HG02588 (cell line): ENCODE results near the gene INO80D.
"Not testable (repeated sequence)": the region's sequence is repeated elsewhere in the genome, so short reads cannot be mapped to it uniquely, and the experiment has no call there.

Experiments used
- ATAC-seq: cut with Tn5 transposase; IDR thresholded peaks from one replicate; pipeline ENCODE4 v1.9.1; 2021; ENCODE audit warnings: mild to moderate bottlenecking, moderate library complexity; ENCODE audit not compliant: unreplicated experiment

The INO80D gene

DNA sequence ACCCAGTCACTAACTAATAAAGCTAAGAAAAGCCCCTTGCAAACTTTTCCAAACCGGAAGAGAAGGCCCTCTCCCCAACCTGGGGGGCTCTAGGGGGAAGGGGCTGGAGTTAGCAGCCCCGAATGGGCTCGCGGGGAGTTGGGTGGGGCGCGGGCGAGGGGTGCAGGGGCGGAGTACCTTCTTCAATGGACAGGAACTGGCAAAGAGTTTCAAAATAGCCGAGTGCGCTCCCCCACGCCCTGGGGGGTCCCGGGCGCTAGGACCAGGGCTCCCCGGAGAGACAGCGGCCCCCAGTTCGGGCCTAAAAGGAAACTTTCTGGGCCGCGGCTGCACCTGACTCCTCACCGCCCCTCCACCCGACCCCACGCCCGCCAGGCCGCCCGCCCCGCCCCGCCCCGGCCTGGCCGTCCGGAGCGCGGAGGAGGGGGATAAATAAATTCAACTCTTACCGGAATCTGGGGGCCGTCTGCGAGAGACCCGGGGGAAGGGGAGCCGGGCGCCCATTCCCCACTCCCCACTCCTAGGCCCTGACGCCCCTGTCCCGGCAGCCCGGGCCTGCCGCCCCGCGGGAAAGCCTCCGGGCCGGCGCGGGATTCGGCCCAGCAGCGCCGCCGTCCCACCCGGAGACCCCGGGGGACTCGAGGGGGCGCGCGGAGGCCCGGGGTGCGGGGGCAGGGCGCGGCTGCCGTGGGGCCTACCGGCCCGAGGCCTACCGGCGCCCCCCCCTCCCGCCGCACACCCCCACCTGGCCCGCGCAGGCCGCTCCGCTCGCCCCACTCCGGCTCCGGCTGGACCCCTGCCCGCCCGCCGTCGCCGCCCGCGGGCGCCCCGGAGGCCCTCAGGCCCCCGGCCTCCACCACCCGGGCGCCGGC is 868 bp downstream of the INO80D start:
- ATAC-seq = peak; percentile 29

DNA sequence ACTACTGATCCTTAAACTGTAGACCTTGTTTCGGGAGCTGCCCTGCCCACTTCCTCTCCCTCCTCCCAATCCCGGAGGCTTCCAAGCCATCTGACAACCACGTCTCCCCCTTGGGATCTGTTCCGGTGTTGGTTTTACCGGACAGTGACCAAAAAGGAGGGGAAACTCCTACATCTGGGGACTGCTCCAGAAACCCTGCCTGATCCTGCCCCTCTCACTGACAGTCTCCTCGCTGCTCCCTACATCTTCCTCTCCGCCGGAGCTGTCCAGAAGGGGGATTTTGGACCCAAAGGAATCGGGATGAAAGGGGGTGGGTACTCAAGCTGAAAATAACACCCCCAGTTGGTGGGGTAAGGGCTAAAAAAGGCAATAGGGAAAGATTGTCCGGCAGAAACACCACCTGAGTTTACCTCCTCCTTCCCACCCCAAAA is 1.5 kb downstream of the INO80D start:
- no peak for ATAC-seq

DNA sequence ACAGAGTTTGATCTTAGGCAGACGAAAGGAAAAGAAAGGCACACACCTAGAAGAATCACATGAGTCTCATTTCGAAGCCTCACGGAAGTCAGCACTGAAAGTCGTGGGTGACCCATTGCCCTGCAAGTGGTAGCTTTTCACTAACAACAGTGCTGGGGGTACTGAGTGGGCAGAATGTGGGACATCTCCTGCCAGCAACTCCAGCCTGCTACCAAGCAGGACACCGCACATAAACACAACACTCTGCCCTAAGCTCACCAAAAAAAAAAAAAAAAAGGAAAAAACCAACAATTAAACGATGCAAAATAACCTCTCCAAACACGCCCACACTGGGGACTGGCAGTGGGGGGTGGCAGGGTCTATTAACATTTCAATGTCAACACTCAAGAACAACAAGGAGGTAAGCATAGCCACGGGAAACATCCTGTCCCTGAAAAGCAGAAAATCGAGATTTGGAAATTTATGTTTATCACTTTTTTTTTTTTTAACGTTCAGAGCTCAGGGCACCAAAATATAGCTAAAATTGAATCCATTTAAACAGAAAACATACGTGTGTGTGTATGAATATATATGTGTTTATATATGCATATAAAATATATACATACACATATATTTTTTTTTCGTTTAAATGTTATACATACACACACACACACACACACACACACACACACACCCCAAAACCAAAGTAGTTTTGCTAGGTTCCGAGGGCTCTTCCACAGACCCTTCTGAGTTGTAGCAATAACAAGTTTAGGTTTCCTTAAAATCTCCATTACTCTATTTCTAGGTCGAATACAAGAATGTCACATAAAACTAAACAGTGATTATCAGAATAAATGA is 2.2 kb downstream of the INO80D start:
- peak; percentile 20 for ATAC-seq

DNA sequence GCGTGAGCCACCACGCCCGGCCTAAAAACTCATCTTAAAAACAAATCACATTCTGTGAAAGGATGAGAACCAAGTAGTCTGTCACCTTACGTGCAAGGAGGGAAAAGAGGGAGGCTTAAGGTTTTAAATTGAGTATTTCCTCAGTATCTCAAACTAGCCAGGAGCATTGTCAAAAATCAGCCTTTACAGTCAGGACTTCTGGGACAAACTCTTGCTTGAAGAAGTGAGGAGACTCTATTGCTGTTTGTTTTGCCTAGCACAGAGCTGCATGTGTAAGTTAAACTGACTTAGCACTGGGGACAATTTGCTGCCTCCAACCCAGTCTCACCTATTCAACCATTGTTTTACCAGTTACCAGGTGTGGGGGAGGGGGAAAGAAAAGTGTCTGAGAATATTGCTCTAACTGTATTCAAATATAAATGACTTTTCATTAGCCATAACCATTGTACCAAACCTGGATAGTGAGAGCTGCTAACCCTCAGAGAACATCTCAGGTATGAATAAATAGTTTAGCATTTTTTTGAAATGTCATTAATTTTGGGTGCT is 3.6 kb downstream of the INO80D start:
- no peak for ATAC-seq

DNA sequence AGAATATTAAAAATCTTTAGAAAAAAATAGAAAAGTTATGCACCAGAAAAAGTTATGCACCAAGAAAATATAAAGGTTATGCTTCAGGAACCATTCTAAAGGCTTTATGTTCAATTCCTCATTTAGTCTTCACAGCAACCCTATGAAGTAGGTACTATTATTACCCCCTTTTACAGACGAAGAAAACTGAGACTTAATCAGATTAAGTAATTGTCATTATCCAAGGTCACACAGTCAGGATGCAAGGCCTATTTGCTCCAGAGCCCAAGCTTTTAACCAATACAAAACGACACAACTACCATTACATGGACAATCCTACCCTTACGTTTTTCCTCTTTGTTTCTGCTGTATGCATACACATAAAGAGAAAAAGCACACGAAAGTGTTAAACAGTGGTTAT is 5.0 kb downstream of the INO80D start:
- ATAC-seq = no peak

DNA sequence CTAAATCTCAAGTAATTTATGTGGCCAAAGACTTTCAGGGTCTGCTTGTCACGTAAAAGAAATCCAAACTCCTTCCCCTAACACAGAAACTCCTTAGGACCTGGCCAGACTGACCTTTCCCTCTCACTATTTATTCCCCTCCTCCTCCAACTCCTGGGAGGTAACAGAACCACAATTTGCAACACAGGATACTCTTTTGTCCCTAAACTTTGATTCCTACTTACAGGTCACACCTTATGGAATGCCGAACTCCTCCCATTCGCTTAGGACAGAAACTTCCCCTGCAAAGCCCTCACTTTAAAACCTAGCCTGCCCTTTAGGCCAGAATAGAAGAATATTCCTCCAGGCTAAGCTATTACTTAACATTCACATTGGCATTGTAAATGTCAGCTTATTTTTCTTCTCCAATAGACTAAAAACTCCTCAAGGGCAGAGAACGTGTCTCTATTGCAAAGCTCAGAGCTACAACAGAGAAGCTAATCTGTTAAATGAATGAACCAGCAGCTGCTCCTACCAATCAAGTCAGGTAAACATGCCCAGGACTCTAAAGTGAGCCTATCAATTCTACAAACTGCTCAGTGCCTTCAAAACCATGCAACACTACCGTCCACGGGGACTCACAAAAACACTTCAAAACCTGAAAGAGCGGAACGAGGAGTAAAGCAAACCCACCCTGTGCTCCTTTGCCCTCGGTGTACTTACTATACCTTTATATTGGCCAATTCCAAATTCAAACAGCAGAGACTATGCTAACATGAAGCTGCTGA is 6.1 kb downstream of the INO80D start:
- ATAC-seq = no peak

DNA sequence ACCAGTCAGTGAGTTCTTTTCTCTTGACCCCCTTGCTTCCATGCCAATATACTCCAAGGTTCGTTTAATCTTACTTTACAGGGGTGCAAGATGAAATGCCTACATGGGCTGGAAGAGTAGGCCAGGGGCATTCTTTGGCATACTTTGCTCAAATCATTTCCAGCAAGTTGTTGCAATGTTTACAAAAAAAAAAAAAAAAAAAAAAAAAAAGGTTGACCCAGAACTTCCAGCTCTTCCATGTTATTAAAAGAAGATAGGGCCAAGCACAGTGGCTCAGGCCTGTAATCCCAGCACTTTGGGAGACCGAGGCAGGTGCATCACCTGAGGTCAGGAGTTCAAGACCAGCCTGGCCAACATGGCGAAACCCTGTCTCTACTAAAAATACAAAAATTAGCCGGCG is 8.1 kb downstream of the INO80D start:
- not testable (repeated sequence) for ATAC-seq

DNA sequence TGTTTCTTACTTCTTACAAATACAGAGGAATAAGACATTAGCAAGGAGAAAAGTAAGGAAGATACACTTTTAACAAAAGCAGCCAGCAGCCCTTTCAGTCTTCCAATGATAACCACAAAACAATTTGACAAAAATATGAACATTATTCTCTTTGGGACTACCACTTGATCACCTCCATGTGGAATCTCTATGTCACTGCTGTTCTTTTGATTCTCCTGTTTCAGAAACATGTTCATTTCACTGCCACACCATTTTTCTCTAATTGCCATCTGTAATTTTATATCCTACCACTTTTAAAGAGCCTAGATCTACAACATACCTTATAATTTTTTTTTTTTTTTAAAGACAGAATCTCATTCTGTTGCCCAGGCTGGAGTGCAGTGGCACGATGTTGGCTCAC is 10.9 kb downstream of the INO80D start:
- ATAC-seq = no peak

- no peak for ATAC-seq
Measured at GRCh38 chr2:206071807-206072206, 14.2 kb downstream of the INO80D start.

- ATAC-seq = no peak
Measured at GRCh38 chr2:206069417-206069816, 16.6 kb downstream of the INO80D start.

DNA sequence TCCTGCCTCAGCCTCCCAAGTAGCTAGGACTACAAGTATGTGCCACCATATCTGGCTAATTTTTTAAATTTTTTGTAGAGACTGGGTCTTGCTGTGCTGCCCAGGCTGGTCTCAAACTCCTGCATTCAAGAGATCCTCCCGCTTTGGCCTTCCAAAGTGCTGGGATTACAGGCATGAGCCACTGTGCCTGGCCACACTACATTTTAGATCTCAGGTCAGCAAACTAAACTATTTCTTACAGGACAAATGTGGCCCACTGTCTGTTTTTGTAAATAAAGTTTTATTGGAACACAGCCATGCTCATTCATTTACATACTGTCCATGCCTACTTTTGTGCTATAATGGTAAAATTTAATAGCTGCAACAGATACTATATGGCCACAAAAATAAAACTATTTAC is 17.8 kb downstream of the INO80D start:
- no peak for ATAC-seq

- ATAC-seq = no peak
Measured at GRCh38 chr2:206064077-206064476, 21.9 kb downstream of the INO80D start.

GRCh38 chr2:206063635-206064034 is 22.3 kb downstream of the INO80D start:
- no peak for ATAC-seq

DNA sequence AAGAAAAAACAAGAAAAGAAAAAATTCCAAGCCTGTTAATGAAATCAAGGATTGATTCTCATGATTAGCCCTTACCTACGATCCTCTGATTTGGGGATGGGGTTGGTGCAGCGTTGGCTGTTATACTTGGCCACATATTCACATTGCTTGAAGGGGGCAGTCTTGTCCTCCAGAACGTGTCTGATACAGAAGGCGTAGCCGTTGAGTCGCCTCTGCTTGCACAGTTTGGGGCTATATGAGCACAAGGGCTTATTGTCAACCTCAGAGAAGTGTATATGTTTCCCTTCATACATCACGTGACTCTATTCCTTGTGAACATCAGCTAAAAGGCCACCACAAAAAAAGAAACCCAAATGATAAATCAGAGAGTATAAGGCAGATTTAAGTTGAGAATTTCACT is 23.2 kb downstream of the INO80D start:
- no peak for ATAC-seq

GRCh38 chr2:206056286-206056685 is 29.7 kb downstream of the INO80D start:
- ATAC-seq = no peak

- no peak for ATAC-seq
Measured at GRCh38 chr2:206054952-206055351, 31.0 kb downstream of the INO80D start.

DNA sequence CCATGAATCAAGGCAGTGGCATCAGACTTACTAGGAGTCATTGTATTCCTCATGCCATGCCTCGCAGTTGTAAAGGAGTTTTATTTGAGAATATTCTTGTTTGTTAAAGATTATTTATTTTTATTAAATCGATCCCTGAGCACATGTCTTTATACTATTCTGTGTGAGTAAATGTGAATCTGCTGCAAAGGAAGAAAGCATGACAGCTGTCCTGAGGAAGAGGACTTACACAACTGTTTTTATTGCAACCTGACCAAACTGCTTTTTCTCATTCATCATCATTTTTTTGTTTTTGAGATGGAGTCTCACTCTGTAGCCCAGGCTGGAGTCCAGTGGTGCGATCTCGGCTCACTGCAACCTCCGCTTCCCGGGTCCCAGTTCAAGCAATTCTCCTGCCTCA is 34.1 kb downstream of the INO80D start:
- ATAC-seq = no peak

GRCh38 chr2:206049392-206049791 is 36.6 kb downstream of the INO80D start:
- ATAC-seq = no peak

DNA sequence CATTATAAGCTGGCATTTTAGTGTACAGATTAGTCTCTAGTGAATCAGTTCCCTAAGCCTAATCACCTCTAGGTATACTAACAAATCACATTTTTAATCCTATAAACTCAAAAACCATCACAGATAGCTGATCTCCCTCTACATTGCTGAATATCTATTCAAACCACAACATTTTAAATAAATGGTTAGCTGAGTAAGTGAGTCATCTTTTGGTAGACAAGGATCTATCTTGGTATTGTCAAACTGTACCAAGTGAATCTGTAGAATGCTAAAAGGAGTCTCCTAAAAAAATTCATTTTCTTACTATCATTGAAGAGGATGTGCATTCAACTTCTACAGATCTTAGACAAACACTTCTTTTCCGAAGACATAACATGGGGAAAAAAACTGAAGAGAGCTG is 40.7 kb downstream of the INO80D start:
- ATAC-seq = no peak

GRCh38 chr2:206040525-206040924 is 45.4 kb downstream of the INO80D start:
- no peak for ATAC-seq

GRCh38 chr2:206035393-206035792 is 50.6 kb downstream of the INO80D start:
- ATAC-seq = not testable (repeated sequence)
